Peyer's patch (tissue), 4 donors: Measurements from ENCODE around the gene CCNL2. TPM values are rescaled to one million over a fixed set of nuclear protein-coding genes. Genes with fewer than 3 reads are reported as not detected.
A peak's percentile ranks its signal among the peaks of the same experiment; 100 is the strongest.
"Not testable (repeated sequence)": the region's sequence is repeated elsewhere in the genome, so short reads cannot be mapped to it uniquely, and the experiment has no call there.

ENCODE experiments used
- DNase-seq, 3 donors: peaks; one replicate each; pipeline ENCODE4 v3.0.0-alpha.2; 2017 to 2019
- H3K27ac ChIP-seq, 4 donors: fragments of 200-600 bp; sonication (generic); one replicate each; pipeline ENCODE4 v1.5.1; 2016 to 2019
- H3K27me3 ChIP-seq, 2 donors: fragments of 200-600 bp; sonication (generic); one replicate each; pipeline ENCODE4 v1.5.1; 2019
- H3K36me3 ChIP-seq, 3 donors: fragments of 200-600 bp; sonication (generic); one replicate each; pipeline ENCODE4 v1.5.1; 2016 to 2019
- H3K4me1 ChIP-seq, 4 donors: fragments of 200-600 bp; sonication (generic); one replicate each; pipeline ENCODE4 v1.5.1; 2016 to 2019
- H3K4me3 ChIP-seq, 4 donors: fragments of 200-600 bp; sonication (generic); 1 replicate in 3 of 4; 2 replicates in 1 of 4; pipeline ENCODE4 v1.5.1; 2016 to 2019; ENCODE audit warnings: mild to moderate bottlenecking in 1 of 4
- H3K9me3 ChIP-seq, 4 donors: fragments of 200-600 bp; sonication (generic); one replicate each; pipeline ENCODE4 v1.5.1; 2016 to 2019; ENCODE audit warnings: mild to moderate bottlenecking in 1 of 4
- CTCF ChIP-seq, 6 experiments: fragments of 450-650 bp in 4 of 6; fragments of 200-600 bp in 2 of 6; sonication (generic) in 1 of 6; IDR thresholded peaks; one replicate each; pipeline ENCODE4 v1.5.1; 2017 to 2019; ENCODE audit warnings: antibody characterized with exemption in 6 of 6, mild to moderate bottlenecking in 3 of 6, moderate library complexity in 1 of 6
- POLR2A ChIP-seq, 2 donors: fragments of 450-650 bp; IDR thresholded peaks; one replicate each; pipeline ENCODE4 v1.5.1; 2017; ENCODE audit warnings: antibody characterized with exemption in 2 of 2, mild to moderate bottlenecking in 2 of 2, moderate library complexity in 2 of 2
- total RNA-seq, 4 donors: library from RNA; depleted of rRNA; stranded (reverse); fragments of >200 nt; gene quantifications; one replicate each; pipeline ENCODE4 v1.1.0, GENCODE V29; 2016

Gene CCNL2
- total RNA-seq, 4 donors from 2014 or later, result 216 to 1,008 (median 423) TPM

- DNase-seq, result no peak
These were observed 12.5 kb upstream of the CCNL2 start for GRCh38 chr1:1411626-1412025.

GRCh38 chr1:1410238-1410637, 11.1 kb upstream of the CCNL2 start:
- H3K27me3 ChIP-seq, H3K4me3 ChIP-seq, H3K27ac ChIP-seq, H3K36me3 ChIP-seq, H3K9me3 ChIP-seq, DNase-seq: not testable (repeated sequence)
- H3K4me1 ChIP-seq, result peaks cover 0 to 26% (median 12%) of the 10 kb centered on the region in 4 donors

More at GRCh38 chr1:1411626-1412025, 12.5 kb upstream of the CCNL2 start:
- Histone ChIP-seq H3K27me3 (no peaks in the 10 kb centered on the region), H3K9me3 (no peaks in the 10 kb centered on the region), H3K4me1 (peaks cover 0 to 13% (median 4%) of the 10 kb centered on the region in 4 donors), H3K4me3 (no peak overlapping the region), H3K36me3 (no peaks in the 10 kb centered on the region), H3K27ac (no peak overlapping the region)
- TF ChIP-seq CTCF (IDR thresholded peaks at IDR 0.05) (no peak), POLR2A (IDR thresholded peaks at IDR 0.05) (no peak)

- peak overlapping the region; percentile 88 to 95 (median 91) for H3K27ac ChIP-seq
- H3K4me1 ChIP-seq, result peaks cover 0 to 27% (median 12%) of the 10 kb centered on the region in 4 donors
- peak overlapping the region; percentile 74 to 100 (median 88) for H3K4me3 ChIP-seq
- TF ChIP-seq CTCF (IDR thresholded peaks at IDR 0.05), result peak in 3 of 6 experiments; percentile 22 to 32 (median 30)
- no peak for TF ChIP-seq POLR2A (IDR thresholded peaks at IDR 0.05)
- peak in 2 of 3 donors; percentile 28 to 55 for DNase-seq
- no peaks in the 10 kb centered on the region for H3K27me3 ChIP-seq
- peaks cover 0 to 28% (median 0%) of the 10 kb centered on the region in 3 donors for H3K36me3 ChIP-seq
- no peaks in the 10 kb centered on the region for H3K9me3 ChIP-seq
These were observed 8.6 kb upstream of the CCNL2 start for GRCh38 chr1:1407636-1408318.

GRCh38 chr1:1406821-1407635, 7.9 kb upstream of the CCNL2 start, which contains the start of gene MRPL20:
TSS of gene MRPL20 (minus strand) at chr1:1407293. CDS start at chr1:1407217, 76 bp downstream.
- H3K36me3 ChIP-seq, result peaks cover 0 to 34% (median 0%) of the 10 kb centered on the region in 3 donors
- TF ChIP-seq CTCF (IDR thresholded peaks at IDR 0.05) (peak in 1 of 6 experiments; percentile 3), POLR2A (IDR thresholded peaks at IDR 0.05) (peak; percentile 69 to 72)
- H3K27ac ChIP-seq, result peak within 1 kb of the TSS; percentile 88 to 95 (median 91)
- H3K4me3 ChIP-seq, result peak within 1 kb of the TSS; percentile 74 to 100 (median 88)
- H3K9me3 ChIP-seq, result no peaks in the 10 kb centered on the region
- DNase-seq, result peak; percentile 95 to 98 (median 97)
- peaks cover 0 to 27% (median 12%) of the 10 kb centered on the region in 4 donors for H3K4me1 ChIP-seq
- H3K27me3 ChIP-seq, result no peaks in the 10 kb centered on the region

- DNase-seq, result no peak
- Histone ChIP-seq H3K4me1 (peaks cover 0 to 33% (median 12%) of the 10 kb centered on the region in 4 donors), H3K9me3 (no peaks in the 10 kb centered on the region), H3K27ac (peak overlapping the region; percentile 88 to 95 (median 91)), H3K36me3 (peaks cover 0 to 40% (median 0%) of the 10 kb centered on the region in 3 donors), H3K4me3 (peak overlapping the region; percentile 74 to 100 (median 88)), H3K27me3 (no peaks in the 10 kb centered on the region)
- TF ChIP-seq POLR2A (IDR thresholded peaks at IDR 0.05) (no peak), CTCF (IDR thresholded peaks at IDR 0.05) (no peak)
These were observed 7.1 kb upstream of the CCNL2 start for GRCh38 chr1:1406101-1406820.
